Measurements from ENCODE around the gene NLN. TPM values are rescaled to one million over a fixed set of nuclear protein-coding genes. Genes with fewer than 3 reads are reported as not detected.

Gene NLN
- total RNA-seq, 1 donor from 2014 or later = 23.7 TPM

DNA sequence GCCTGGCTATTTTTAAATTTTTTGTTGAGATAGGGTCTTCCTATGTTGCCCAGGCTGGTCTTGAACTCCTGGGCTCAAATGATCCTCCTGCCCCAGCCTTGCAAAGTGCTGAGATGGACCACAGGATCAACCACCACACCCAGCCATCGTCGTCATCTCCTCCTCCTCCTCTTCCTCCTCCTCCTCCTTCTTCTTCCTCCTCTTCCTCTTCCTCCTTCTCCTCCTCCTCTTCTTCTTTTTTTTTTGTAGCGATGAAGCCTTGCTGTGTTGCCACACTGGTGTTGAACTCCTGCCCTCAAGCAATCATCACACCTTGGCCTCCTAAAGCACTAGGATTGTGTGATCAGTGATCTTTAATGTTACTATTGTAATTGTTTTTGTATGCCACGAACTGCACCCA, 155.0 kb downstream of the NLN start:
- DNase-seq = no peak

Other genes starting within 250 kb of the NLN start
- 8.1 TPM for gene ADAMTS6, start 240.3 kb upstream of the NLN start, total RNA-seq
- gene CENPK, start 159.0 kb upstream of the NLN start, total RNA-seq = 12.4 TPM
- 76.6 TPM for gene PPWD1, start 158.9 kb upstream of the NLN start, total RNA-seq
- 37.7 TPM for gene TRIM23, start 97.9 kb upstream of the NLN start, total RNA-seq
- gene SHLD3, start 97.2 kb upstream of the NLN start, total RNA-seq = 5.7 TPM
- 39.5 TPM for gene TRAPPC13, start 97.2 kb upstream of the NLN start, total RNA-seq
- 8.3 TPM for gene SGTB, start 96 bp upstream of the NLN start, total RNA-seq
- 95.0 TPM for gene ERBIN, start 204.4 kb downstream of the NLN start, total RNA-seq

Data from tongue (tissue), 2 donors.